Mesenchymal stem cell (in vitro differentiated cells and primary cell): ENCODE measurements around the gene PANK4.

ENCODE experiments used
- DNase-seq: peaks from one replicate; pipeline ENCODE4 v3.0.0-alpha.2; 2013
- H2AFZ ChIP-seq: one replicate; pipeline ENCODE4 v1.6.1; 2013; ENCODE audit warnings: low read depth, mild to moderate bottlenecking, control low read depth, inconsistent platforms, low read length, moderate library complexity
- H2AK5ac ChIP-seq: 2 replicates; pipeline ENCODE4 v1.6.1; 2013; ENCODE audit warnings: low read length, moderate library complexity, mild to moderate bottlenecking, inconsistent platforms; ENCODE audit not compliant: severe bottlenecking
- H2BK120ac ChIP-seq: one replicate; pipeline ENCODE4 v1.6.1; 2013; ENCODE audit warnings: low read depth, mild to moderate bottlenecking, inconsistent platforms, low read length, moderate library complexity
- H2BK12ac ChIP-seq, 2 experiments: one replicate each; pipeline ENCODE4 v1.6.1; 2013; ENCODE audit warnings: inconsistent platforms in 2 of 2, low read length in 2 of 2, mild to moderate bottlenecking in 2 of 2, moderate library complexity in 2 of 2, control low read depth in 1 of 2
- H2BK15ac ChIP-seq: one replicate; pipeline ENCODE4 v1.6.1; 2013; ENCODE audit warnings: mild to moderate bottlenecking, low read depth, inconsistent platforms; ENCODE audit not compliant: poor library complexity, severe bottlenecking
- H2BK5ac ChIP-seq: 2 replicates; pipeline ENCODE4 v1.6.1; 2013; ENCODE audit warnings: low read depth, mild to moderate bottlenecking, low read length, control low read depth, inconsistent platforms; ENCODE audit not compliant: poor library complexity, severe bottlenecking
- H3K14ac ChIP-seq, 2 experiments: one replicate each; pipeline ENCODE4 v1.6.1; 2013; ENCODE audit warnings: inconsistent platforms in 2 of 2, low read length in 2 of 2, control low read depth in 1 of 2, mild to moderate bottlenecking in 1 of 2, moderate library complexity in 1 of 2
- H3K18ac ChIP-seq, 2 experiments: one replicate each; pipeline ENCODE4 v1.6.1; 2013; ENCODE audit warnings: inconsistent platforms in 2 of 2, low read length in 2 of 2, control low read depth in 1 of 2, low read depth in 1 of 2, mild to moderate bottlenecking in 1 of 2
- H3K23ac ChIP-seq, 2 experiments: one replicate each; pipeline ENCODE4 v1.6.1; 2013; ENCODE audit warnings: inconsistent platforms in 2 of 2, low read length in 2 of 2, mild to moderate bottlenecking in 2 of 2, moderate library complexity in 2 of 2, control low read depth in 1 of 2
- H3K27ac ChIP-seq: 2 replicates; pipeline ENCODE4 v1.5.1; 2013; ENCODE audit warnings: mild to moderate bottlenecking, moderate library complexity, low read length, control low read depth, inconsistent platforms; ENCODE audit not compliant: poor library complexity, severe bottlenecking
- H3K27me3 ChIP-seq, 2 experiments: 2 replicates each; pipeline versions ENCODE4 v1.6.1 to v1.7.0; 2013; ENCODE audit warnings: low read length in 2 of 2, mild to moderate bottlenecking in 2 of 2, moderate library complexity in 2 of 2, control low read depth in 1 of 2, inconsistent platforms in 1 of 2; ENCODE audit not compliant: control insufficient read depth in 1 of 2, insufficient read depth in 1 of 2
- H3K36me3 ChIP-seq, 2 experiments: 2 replicates each; pipeline versions ENCODE4 v1.6.1 to v1.7.0; 2013; ENCODE audit warnings: low read length in 2 of 2, control low read depth in 1 of 2, inconsistent platforms in 1 of 2, low read depth in 1 of 2, mild to moderate bottlenecking in 1 of 2; ENCODE audit not compliant: insufficient read depth in 2 of 2, control insufficient read depth in 1 of 2
- H3K4ac ChIP-seq, 2 experiments: one replicate each; pipeline ENCODE4 v1.6.1; 2013; ENCODE audit warnings: inconsistent platforms in 2 of 2, low read length in 2 of 2, mild to moderate bottlenecking in 2 of 2, moderate library complexity in 2 of 2, control low read depth in 1 of 2, low read depth in 1 of 2
- H3K4me1 ChIP-seq: 2 replicates; pipeline ENCODE4 v1.6.1; 2013; ENCODE audit warnings: low read depth, low read length, control low read depth; ENCODE audit not compliant: control insufficient read depth, insufficient read depth
- H3K4me2 ChIP-seq: 2 replicates; pipeline ENCODE4 v1.6.1; 2013; ENCODE audit warnings: low read length, mild to moderate bottlenecking, inconsistent platforms; ENCODE audit not compliant: poor library complexity, severe bottlenecking
- H3K4me3 ChIP-seq, 2 experiments: 2 replicates each; pipeline versions ENCODE4 v1.5.1 to v1.7.0; 2013; ENCODE audit warnings: low read length in 2 of 2, mild to moderate bottlenecking in 2 of 2, control low read depth in 1 of 2, low read depth in 1 of 2; ENCODE audit not compliant: insufficient read depth in 1 of 2
- H3K79me1 ChIP-seq: replicated peaks from 2 replicates; pipeline ENCODE4 v1.6.1; 2013; ENCODE audit warnings: mild to moderate bottlenecking, control low read depth, low read length, inconsistent platforms; ENCODE audit not compliant: poor library complexity, severe bottlenecking
- H3K9ac ChIP-seq: 2 replicates; pipeline ENCODE4 v1.7.0; 2013; ENCODE audit warnings: mild to moderate bottlenecking, low read length, moderate library complexity
- H3K9me3 ChIP-seq: 2 replicates; pipeline ENCODE4 v1.7.0; 2013; ENCODE audit warnings: mild to moderate bottlenecking, low read length; ENCODE audit not compliant: control insufficient read depth
- H4K8ac ChIP-seq: one replicate; pipeline ENCODE4 v1.6.1; 2013; ENCODE audit warnings: inconsistent platforms, mild to moderate bottlenecking, low read length, moderate library complexity
- H4K91ac ChIP-seq: one replicate; pipeline ENCODE4 v1.6.1; 2013; ENCODE audit warnings: mild to moderate bottlenecking, low read length, inconsistent platforms
- WGBS: methylation state at CpG from one replicate; pipeline ENCODE4 v1.1.7; 2013; ENCODE audit warnings: mixed read lengths; 5-methylcytosine and 5-hydroxymethylcytosine counted together

PANK4 gene

DNA sequence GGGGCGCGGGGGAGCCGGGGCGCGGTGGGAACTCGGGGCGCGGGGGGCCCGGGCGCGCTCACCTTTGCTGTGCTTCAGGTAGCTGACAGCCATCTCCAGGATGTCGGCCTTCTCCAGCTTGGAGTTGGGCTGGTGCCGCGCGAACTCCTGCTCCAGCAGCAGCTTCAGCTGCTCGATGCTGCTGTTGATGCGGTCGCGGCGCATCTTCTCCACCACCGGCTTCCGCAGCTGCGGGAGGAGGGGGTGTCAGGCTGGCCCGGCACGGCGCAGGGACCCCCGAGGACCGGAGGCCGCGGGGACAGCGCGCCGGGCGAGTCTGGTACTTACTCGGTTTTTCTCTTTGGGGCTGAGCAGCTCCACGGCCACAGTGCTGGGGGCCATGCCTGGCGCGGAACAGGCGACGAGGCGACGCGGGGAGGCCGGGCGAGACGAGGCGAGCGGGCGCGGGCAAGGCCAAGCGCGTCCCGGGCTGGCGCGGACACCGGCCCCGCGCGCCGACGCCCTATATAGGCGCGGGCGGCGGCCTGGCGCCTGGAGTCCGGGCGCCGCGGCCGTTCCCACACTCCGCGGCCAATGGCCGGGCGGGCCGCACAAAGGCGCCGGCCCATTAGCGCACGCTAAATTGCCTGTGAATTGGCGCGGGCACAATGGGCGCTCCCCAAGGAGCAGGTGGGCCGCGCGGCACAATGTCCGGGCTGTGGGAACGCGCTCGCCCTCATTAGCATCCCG is 3.6 kb upstream of the PANK4 start, which contains the start of gene HES5:
TSS of gene HES5 (minus strand) at position 480 of the 729 bp plus-strand sequence. CDS start at position 381, 99 bp downstream.
- no peak within 1 kb of the TSS for H3K4ac ChIP-seq
- peak within 1 kb of the TSS in 1 of 2 experiments; percentile 10 for H3K4me3 ChIP-seq
- H3K36me3 ChIP-seq = peaks cover 0 to 3% of the 10 kb centered on the region in 2 experiments
- no peak for DNase-seq
- H2BK120ac ChIP-seq = no peak within 1 kb of the TSS
- peak within 1 kb of the TSS; percentile 74 for H3K4me2 ChIP-seq
- H2AK5ac ChIP-seq = no peak within 1 kb of the TSS
- H3K4me1 ChIP-seq = peaks cover 64% of the 10 kb centered on the region
- H3K18ac ChIP-seq = no peak within 1 kb of the TSS
- peak within 1 kb of the TSS in 1 of 2 experiments; percentile 27 for H3K23ac ChIP-seq
- H4K91ac ChIP-seq = no peak within 1 kb of the TSS
- peak within 1 kb of the TSS in 1 of 2 experiments; percentile 29 for H3K14ac ChIP-seq
- H2BK5ac ChIP-seq = no peak within 1 kb of the TSS
- H3K27me3 ChIP-seq = peaks cover 29 to 61% of the 10 kb centered on the region in 2 experiments
- H3K9ac ChIP-seq = no peak within 1 kb of the TSS
- no peak within 1 kb of the TSS for H3K27ac ChIP-seq
- 3% methylated on average over 79 of the region's 91 CpGs for WGBS
- no peak within 1 kb of the TSS for H2BK15ac ChIP-seq
- no peaks in the 10 kb centered on the region for H3K79me1 ChIP-seq
- H2AFZ ChIP-seq = no peak within 1 kb of the TSS
- H4K8ac ChIP-seq = no peak within 1 kb of the TSS
- H2BK12ac ChIP-seq = no peak within 1 kb of the TSS
- H3K9me3 ChIP-seq = no peaks in the 10 kb centered on the region

DNA sequence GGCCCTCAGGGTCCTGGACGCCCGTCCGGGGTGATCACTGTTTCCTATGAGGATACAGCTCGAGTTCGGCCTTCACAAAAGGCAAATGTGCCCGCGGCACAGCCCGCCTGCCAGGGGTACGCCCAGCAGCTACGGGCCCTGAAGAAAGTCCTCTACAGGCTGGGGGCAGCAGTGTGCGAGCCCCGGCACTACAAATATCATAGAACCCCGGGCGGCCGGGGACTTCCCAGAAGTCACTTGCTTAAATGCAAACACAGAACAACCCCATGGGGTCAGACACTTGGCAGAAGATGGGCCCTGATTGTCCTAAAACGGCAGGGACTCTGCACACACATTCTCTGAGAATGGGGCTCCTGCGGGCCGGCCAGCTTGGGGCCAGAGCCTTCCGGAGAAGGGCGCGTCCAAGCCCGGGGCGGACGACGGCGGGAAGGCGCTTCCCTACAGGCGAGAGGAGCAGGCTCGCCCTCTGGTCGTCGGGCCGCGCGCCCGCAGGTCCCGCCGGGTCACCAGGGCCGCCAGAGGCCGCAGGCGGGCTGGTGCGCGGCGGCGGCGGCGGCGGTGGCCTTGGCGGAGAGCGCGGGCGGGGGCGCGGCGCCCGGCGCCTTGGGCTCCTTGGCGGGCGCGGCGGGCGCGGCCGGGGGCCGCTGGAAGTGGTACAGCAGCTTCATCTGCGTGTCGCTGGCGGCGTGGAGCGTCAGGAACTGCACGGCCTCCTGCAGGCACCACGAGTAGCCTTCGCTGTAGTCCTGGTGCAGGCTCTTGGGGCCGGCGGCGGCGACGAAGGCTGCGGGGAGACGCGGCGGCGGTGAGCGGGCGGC is 2.8 kb upstream of the PANK4 start:
- H3K18ac ChIP-seq = no peak overlapping the region
- no peak overlapping the region for H3K14ac ChIP-seq
- no peak overlapping the region for H2BK15ac ChIP-seq
- WGBS = 7% methylated on average over 39 of the region's 84 CpGs
- H4K8ac ChIP-seq = no peak overlapping the region
- H3K36me3 ChIP-seq = peaks cover 0 to 3% of the 10 kb centered on the region in 2 experiments
- no peak overlapping the region for H3K9ac ChIP-seq
- no peak overlapping the region for H4K91ac ChIP-seq
- no peak overlapping the region for H2BK120ac ChIP-seq
- no peaks in the 10 kb centered on the region for H3K9me3 ChIP-seq
- no peak overlapping the region for H3K27ac ChIP-seq
- H3K27me3 ChIP-seq = peaks cover 29 to 54% of the 10 kb centered on the region in 2 experiments
- peak overlapping the region; percentile 74 for H3K4me2 ChIP-seq
- H3K4me1 ChIP-seq = peaks cover 61% of the 10 kb centered on the region
- no peak overlapping the region for H2BK12ac ChIP-seq
- no peak overlapping the region for H3K23ac ChIP-seq
- H2BK5ac ChIP-seq = no peak overlapping the region
- peak; percentile 41 for DNase-seq
- H2AFZ ChIP-seq = no peak overlapping the region
- no peak overlapping the region for H3K4ac ChIP-seq
- no peak overlapping the region for H2AK5ac ChIP-seq
- no peak overlapping the region for H3K4me3 ChIP-seq
- no peaks in the 10 kb centered on the region for H3K79me1 ChIP-seq

DNA sequence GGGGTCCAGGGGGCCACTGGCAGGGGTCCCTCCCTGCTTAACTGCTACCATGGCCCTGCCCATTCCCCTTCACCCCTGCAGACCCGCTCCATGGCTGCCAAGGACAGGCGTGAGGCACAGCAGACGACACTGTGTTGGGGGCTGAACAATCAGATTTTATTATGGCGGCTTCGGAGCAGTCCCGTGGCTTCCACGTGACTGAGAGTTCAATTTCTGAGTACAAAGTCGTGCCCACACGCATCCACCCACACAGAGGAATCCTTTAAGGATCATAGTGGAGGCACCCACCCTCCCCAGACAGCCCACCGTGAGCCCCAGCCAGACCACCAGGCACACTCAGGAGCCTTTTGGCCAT is 2.2 kb upstream of the PANK4 start:
- Histone ChIP-seq H2BK5ac (no peak overlapping the region), H4K8ac (no peak overlapping the region), H3K4me1 (peaks cover 61% of the 10 kb centered on the region), H3K9me3 (no peaks in the 10 kb centered on the region), H3K18ac (no peak overlapping the region), H3K4ac (no peak overlapping the region), H3K27ac (no peak overlapping the region), H3K27me3 (peaks cover 29 to 48% of the 10 kb centered on the region in 2 experiments), H2BK15ac (no peak overlapping the region), H3K36me3 (peaks cover 0 to 8% of the 10 kb centered on the region in 2 experiments), H2AFZ (no peak overlapping the region), H3K14ac (no peak overlapping the region), H3K4me2 (no peak overlapping the region), H3K4me3 (no peak overlapping the region), H4K91ac (no peak overlapping the region), H3K79me1 (no peaks in the 10 kb centered on the region), H2AK5ac (no peak overlapping the region), H2BK120ac (no peak overlapping the region), H3K9ac (no peak overlapping the region), H3K23ac (no peak overlapping the region), H2BK12ac (no peak overlapping the region)
- DNase-seq = no peak
- 62% methylated on average over 10 of the region's 10 CpGs for WGBS

DNA sequence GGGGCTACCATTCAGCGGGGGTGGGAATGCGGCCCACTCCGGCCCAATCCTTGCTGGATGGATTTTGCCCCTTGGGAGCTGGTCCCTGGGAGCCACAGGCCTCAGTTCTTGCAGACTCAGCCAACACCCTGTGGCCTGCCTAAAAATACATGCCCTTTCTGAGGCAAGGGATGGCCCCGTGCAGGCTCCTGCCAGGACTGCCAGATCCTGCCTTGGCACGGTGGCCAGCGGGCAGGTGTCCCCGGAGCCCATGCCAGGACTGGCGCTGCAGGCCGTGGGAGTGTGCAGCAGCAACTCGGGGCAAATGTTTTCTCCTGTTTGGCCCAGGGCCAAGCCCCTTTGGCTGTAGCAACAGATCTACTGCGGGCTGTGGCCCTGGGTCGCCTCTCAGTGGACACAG is 1.6 kb upstream of the PANK4 start:
- 90% methylated on average over 12 of the region's 12 CpGs for WGBS
- Histone ChIP-seq H4K8ac (no peak overlapping the region), H3K14ac (no peak overlapping the region), H3K4ac (no peak overlapping the region), H2BK120ac (no peak overlapping the region), H3K23ac (no peak overlapping the region), H2AK5ac (no peak overlapping the region), H3K9me3 (no peaks in the 10 kb centered on the region), H3K36me3 (peaks cover 0 to 10% of the 10 kb centered on the region in 2 experiments), H3K79me1 (no peaks in the 10 kb centered on the region), H3K4me3 (no peak overlapping the region), H3K18ac (no peak overlapping the region), H3K4me1 (peaks cover 61% of the 10 kb centered on the region), H3K27ac (no peak overlapping the region), H2BK12ac (no peak overlapping the region), H3K27me3 (peaks cover 29 to 43% of the 10 kb centered on the region in 2 experiments), H3K4me2 (no peak overlapping the region), H2AFZ (no peak overlapping the region), H3K9ac (no peak overlapping the region), H4K91ac (no peak overlapping the region), H2BK15ac (peak overlapping the region; percentile 73), H2BK5ac (no peak overlapping the region)
- DNase-seq = no peak
